Measurements from ENCODE around the gene PPIA. TPM values are rescaled to one million over a fixed set of nuclear protein-coding genes. Genes with fewer than 3 reads are reported as not detected.
"Not testable (repeated sequence)": the region's sequence is repeated elsewhere in the genome, so short reads cannot be mapped to it uniquely, and the experiment has no call there.

Gene PPIA
- polyA plus RNA-seq, 1 of the 3 experiments (the other 2 are of a cell fraction) = 6,267 TPM

DNA sequence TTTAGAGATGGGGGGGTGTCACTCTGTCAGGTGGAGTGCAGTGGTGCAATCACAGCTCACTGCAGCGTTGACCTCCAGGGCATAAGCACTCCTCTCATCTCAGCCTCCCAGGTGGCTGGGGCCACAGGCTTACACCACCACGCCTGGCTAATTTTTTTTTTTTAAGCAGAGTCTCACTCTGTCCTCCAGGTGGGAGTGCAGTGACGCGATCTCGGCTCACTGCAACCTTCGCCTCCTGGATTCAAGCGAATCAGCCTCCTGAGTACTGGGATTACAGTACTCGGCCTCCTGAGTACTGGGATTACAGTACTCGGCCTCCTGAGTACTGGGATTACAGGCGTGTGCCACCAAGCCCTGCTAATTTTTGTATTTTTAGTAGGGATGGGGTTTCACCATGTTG lies 23.6 kb upstream of the PPIA start (continued):
- TF ChIP-seq TEAD4 (IDR thresholded peaks at IDR 0.05; ENCODE audit: borderline replicate concordance, insufficient read depth) (no peak), MEF2A (IDR thresholded peaks at IDR 0.05; ENCODE audit: borderline replicate concordance, low read depth) (no peak), SMC3 (IDR thresholded peaks at IDR 0.05; ENCODE audit: low read depth, low read length) (no peak)

DNA sequence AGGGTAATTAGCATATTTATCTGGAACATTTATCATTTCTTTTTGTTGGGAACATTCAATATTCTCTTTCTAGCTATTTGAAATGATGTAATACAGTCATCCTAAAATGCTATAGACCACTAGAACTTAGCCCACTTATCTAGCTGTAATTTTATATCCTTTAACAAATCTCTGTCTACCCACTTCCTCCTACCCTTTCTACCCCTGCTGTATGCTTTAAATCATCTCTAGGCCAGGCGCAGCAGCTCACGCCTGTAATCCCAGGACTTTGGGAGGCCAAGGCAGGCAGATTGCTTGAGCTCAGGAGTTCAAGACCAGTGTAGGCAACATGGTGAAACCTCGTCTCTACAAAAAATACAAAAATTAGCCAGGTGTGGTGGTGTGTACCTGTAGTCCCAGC lies 22.0 kb upstream of the PPIA start:
- H2AFZ ChIP-seq (ENCODE audit: low read depth); H3K27ac ChIP-seq (ENCODE audit: low read depth in 2 of 2, low read length in 1 of 2); H3K36me3 ChIP-seq (replicated peaks in 1 of 2; ENCODE audit: control insufficient read depth in 1 of 2, insufficient read depth in 2 of 2, low read length in 1 of 2); H3K9ac ChIP-seq; POLR2A ChIA-PET; H3K27me3 ChIP-seq (ENCODE audit: insufficient read depth); H4K20me1 ChIP-seq (ENCODE audit: insufficient read depth); H3K79me2 ChIP-seq (ENCODE audit: insufficient read depth); DNase-seq; H3K9me2 ChIP-seq; H3K9me3 ChIP-seq; H3K4me1 ChIP-seq (ENCODE audit: control insufficient read depth in 1 of 2, insufficient read depth in 2 of 2, low read depth in 1 of 2, low read length in 1 of 2); H3K4me3 ChIP-seq (ENCODE audit: low read depth in 2 of 2, low read length in 1 of 2); H3K4me2 ChIP-seq; CTCF ChIA-PET: not testable (repeated sequence)
- peaks cover 11% of the 10 kb centered on the region for H3F3A ChIP-seq (replicated peaks; ENCODE audit: insufficient read depth)
- WGBS (ENCODE audit: low lambda C conversion rate) = 82% methylated on average over 3 of the region's 3 CpGs

DNA sequence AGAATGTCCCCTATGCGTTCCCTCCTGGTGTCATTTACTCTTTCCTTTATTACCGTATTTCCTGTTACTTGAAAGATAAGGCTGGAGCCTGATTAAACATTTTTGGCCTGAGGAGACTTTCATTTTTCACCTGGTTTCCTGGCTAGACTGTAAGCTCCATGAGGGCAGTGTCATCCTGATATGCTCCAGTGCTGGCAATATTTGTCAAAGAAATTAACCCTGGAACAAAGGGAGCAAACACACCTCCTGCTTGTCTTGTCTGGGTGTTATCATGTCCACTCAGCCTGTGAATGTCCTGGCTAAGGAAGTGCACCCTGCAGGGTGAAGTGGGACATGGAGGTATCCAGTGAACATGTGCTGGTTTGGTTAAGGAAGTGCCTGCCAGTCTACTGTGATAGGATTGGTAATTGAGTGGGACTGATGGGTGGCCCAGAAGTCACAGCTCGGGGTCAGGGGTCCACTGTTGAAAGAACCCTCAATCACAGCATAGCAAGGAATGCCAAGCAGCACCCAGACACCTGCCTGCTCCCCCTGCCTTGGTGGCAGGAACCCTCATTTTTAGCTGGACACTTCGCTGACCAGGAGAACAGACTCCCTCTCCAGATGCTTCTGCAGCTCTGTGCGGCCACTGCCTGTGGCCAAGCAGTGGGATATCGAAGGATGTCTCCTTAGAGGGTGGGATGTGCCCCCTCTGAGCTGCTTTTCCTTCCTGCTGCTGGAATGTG lies 20.9 kb upstream of the PPIA start:
- Histone ChIP-seq H4K20me1 (ENCODE audit: insufficient read depth) (no peaks in the 10 kb centered on the region), H3K9me2 (no peaks in the 10 kb centered on the region), H3K4me3 (ENCODE audit: low read depth in 2 of 2, low read length in 1 of 2) (no peak overlapping the region), H2AFZ (ENCODE audit: low read depth) (no peak overlapping the region), H3K9me3 (no peaks in the 10 kb centered on the region), H3K4me1 (ENCODE audit: control insufficient read depth in 1 of 2, insufficient read depth in 2 of 2, low read depth in 1 of 2, low read length in 1 of 2) (no peaks in the 10 kb centered on the region), H3F3A (replicated peaks; ENCODE audit: insufficient read depth) (peaks cover 5% of the 10 kb centered on the region), H3K4me2 (no peak overlapping the region), H3K36me3 (replicated peaks in 1 of 2; ENCODE audit: control insufficient read depth in 1 of 2, insufficient read depth in 2 of 2, low read length in 1 of 2) (no peaks in the 10 kb centered on the region), H3K79me2 (ENCODE audit: insufficient read depth) (no peaks in the 10 kb centered on the region), H3K27me3 (ENCODE audit: insufficient read depth) (no peaks in the 10 kb centered on the region), H3K27ac (ENCODE audit: low read depth in 2 of 2, low read length in 1 of 2) (no peak overlapping the region), H3K9ac (no peak overlapping the region)
- CTCF ChIA-PET = interaction anchor here (0.7 kb wide), 1 partner anchor 16 kb away, joined by 3 read pairs; no protein-coding TSS in a partner anchor
- TF ChIP-seq, protein P1, sequence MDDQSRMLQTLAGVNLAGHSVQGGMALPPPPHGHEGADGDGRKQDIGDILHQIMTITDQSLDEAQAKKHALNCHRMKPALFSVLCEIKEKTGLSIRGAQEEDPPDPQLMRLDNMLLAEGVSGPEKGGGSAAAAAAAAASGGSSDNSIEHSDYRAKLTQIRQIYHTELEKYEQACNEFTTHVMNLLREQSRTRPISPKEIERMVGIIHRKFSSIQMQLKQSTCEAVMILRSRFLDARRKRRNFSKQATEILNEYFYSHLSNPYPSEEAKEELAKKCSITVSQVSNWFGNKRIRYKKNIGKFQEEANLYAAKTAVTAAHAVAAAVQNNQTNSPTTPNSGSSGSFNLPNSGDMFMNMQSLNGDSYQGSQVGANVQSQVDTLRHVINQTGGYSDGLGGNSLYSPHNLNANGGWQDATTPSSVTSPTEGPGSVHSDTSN (IDR thresholded peaks at IDR 0.05) = no peak
- TF ChIP-seq SMC3 (IDR thresholded peaks at IDR 0.05; ENCODE audit: low read depth, low read length) (no peak), TCF12 (IDR thresholded peaks at IDR 0.05) (no peak), GABPA (IDR thresholded peaks at IDR 0.05; ENCODE audit: low read depth) (no peak), MEF2A (IDR thresholded peaks at IDR 0.05; ENCODE audit: borderline replicate concordance, low read depth) (no peak), FOXM1 (IDR thresholded peaks at IDR 0.05; ENCODE audit: low read depth) (no peak), EZH2phosphoT487 (IDR thresholded peaks at IDR 0.05; ENCODE audit: borderline replicate concordance, low read depth) (no peak), SIN3A (IDR thresholded peaks at IDR 0.05; ENCODE audit: borderline replicate concordance, low read depth, low read length) (no peak), RXRA (IDR thresholded peaks at IDR 0.05; ENCODE audit: borderline replicate concordance, low read depth) (no peak), RCOR1 (IDR thresholded peaks at IDR 0.05; ENCODE audit: low read length) (no peak)
- TF ChIP-seq, protein P2, sequence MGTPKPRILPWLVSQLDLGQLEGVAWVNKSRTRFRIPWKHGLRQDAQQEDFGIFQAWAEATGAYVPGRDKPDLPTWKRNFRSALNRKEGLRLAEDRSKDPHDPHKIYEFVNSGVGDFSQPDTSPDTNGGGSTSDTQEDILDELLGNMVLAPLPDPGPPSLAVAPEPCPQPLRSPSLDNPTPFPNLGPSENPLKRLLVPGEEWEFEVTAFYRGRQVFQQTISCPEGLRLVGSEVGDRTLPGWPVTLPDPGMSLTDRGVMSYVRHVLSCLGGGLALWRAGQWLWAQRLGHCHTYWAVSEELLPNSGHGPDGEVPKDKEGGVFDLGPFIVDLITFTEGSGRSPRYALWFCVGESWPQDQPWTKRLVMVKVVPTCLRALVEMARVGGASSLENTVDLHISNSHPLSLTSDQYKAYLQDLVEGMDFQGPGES (IDR thresholded peaks at IDR 0.05; ENCODE audit: low read depth, low read length) = no peak
- TF ChIP-seq, protein P3, sequence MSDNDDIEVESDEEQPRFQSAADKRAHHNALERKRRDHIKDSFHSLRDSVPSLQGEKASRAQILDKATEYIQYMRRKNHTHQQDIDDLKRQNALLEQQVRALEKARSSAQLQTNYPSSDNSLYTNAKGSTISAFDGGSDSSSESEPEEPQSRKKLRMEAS (IDR thresholded peaks at IDR 0.05; ENCODE audit: low read depth) = no peak
- POLR2A ChIA-PET = no interaction called here
- no peak for DNase-seq
- 73% methylated on average over 6 of the region's 6 CpGs for WGBS (ENCODE audit: low lambda C conversion rate)
